HG02642 (cell line): ENCODE measurements around the gene NFATC3.

Source experiments
- ATAC-seq: cut with Tn5 transposase; IDR thresholded peaks from one replicate; pipeline ENCODE4 v1.9.1; 2021; ENCODE audit warnings: mild to moderate bottlenecking; ENCODE audit not compliant: unreplicated experiment, poor library complexity

Gene NFATC3

DNA sequence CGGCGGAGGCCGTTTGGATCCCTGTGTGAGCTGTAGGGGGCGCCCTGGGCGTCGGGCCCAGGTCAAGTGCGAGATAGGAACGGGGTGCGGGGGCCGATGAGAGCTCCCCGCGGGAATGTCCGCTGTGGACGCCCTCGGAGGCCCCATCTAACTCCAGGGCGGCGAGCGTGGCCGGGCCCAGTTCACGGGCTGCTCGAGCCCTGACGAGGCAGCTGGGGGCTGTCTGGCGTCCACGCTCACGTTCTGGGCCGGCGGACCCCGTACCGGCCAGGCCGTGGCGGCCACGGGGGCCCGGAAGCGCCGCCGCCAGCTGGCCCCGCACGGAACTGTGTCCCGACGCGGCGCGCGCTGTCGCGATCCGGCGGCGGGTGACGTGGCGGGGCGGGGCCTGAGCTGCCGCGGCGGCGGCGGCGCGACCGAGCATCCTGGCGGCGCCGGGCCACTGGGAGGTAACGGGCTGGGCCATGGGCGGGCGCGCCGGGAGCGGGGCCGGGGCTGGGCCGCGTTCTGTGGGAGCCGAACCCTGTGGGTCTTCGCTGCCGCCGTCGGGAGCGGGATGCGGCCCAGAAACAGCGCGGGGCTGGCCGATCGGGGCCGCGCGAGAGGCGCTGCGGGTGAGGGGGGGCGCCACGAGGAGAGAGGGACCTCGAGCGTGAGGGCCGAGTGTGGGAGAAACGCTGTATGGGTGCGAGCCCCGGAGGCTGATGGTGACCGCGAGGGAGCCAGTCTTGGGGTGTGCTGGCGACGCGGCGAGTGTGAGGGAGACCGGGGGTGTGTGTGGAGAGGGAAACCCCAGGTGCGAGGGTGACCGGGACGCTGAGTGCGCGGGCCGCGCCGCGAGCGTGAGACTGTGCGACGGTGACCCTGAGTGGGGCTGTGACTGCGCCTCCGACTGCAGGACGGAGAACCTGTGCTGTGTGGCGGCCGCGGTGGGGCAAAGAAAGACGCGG lies 179.2 kb downstream of the NFATC3 start, which contains the start of gene SLC7A6:
SLC7A6 (plus strand) TSS at position 399 of the 950 bp plus-strand sequence. CDS start 10,201 bp downstream, outside the sequence.
- ATAC-seq = peak; percentile 75

DNA sequence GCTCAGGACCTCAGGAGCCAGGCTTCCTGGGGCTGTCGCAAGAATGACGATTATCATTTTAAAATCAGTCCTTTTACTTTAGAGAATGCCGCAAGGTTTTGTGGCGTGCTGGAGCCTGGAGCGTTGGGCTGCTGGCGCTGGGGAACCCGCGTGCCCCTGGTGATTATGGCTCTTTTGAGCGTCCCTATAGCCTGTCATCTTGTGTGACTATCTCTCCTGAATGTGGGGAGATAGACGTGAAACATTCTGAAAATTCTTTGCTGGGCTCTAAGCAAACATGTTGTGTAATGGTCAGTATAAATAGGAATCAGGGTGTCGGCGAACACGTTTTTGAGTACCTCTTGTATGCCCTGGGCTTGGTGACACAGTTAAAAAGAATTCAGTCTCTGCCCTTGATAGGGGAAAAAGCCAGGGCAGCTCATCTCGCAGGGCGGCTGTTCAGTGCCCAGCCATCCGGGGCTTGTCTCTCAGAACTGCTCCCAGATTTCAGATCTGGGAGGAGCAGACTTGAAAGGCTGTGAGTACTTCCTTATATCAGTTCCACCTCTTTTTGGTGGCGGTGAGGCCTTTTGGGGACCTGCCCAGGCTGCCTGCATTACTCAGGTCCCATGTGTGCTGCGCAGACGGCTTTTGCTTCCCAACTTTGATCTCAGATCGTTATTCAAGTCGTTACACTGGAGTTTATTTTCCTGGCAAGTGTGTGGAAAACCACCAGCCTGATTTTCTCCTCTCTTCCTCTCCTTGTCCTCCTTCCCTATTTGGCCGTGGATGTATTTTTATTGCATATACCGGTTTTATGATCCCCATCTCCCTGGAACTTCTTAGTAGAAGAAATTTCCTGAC lies 180.1 kb downstream of the NFATC3 start:
- ATAC-seq = peak; percentile 4

DNA sequence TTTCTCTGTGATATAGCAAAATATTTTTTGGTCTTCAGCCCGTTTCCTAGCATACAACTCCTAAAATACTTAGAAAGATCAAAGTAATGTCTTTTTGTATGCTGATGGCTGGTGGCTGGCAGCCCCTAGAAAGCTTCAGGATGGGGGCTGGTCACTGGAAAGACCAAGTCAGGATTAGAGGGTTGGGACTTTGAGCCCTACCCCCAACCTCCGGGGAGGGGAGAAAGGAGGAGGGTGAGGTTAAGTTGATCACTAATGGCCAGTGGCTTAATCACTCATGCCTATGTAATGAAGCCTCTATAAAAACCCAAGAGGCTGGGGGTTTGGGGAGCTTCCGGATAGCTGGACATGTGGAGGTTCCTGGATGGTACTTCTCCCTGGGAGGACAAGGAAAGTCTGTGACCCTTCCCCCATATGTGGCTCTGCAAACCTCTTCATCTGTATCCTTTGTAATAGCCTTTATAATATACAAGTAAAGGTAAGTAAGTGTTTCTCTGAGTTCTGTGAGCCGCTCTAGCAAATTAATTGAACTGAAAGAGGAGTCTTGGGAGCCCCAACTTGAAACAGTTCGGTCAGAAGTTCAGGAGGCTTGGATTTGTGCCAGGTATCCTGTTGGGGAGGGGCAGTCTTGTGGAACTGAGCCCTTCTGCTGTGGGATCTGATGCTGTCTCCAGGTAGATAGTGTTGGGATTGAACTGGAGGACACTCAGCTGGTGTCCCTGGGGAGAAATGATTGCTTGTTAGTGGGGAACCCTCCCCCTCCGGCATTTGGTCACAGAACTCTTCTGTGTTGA lies 182.6 kb downstream of the NFATC3 start:
- ATAC-seq = no peak

DNA sequence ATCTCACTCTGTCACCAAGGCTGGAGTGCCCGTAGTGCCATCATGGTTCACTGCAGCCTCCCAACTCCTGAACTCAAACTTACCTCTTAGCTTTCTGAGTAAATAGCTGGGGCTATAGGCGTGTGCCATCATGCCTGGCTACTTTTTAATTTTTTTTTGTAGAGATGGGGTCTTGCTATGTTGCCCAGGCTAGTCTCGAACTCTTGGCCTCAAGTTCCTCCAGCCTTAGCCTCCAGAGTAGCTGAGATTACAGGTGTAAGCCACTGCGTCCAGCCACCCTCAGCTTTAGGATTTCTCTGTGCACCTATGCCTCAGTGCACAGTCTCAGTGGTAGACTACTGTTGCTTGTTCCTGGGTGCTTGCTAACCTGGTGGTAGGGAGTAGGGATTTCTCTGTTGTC lies 184.6 kb downstream of the NFATC3 start:
- no peak for ATAC-seq

DNA sequence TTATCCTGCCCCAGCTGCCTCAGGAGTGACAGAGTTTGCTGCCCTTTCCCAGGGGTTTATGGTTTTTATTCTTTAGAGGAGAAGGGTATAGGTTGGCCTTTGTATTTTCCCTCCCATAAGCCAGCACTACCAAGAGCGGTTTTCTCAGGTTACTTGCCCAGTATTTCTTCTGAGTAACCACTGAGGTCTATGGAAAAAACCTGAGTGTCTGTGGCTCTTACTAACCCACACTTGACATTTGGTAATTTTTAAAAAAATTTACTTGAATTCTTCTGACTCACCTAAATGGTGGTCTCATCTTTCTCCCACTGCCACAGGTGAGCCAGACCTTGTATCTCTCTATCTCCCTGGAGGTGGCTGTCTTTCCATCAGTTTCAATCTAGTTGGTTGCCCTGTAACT lies 185.2 kb downstream of the NFATC3 start:
- ATAC-seq = no peak

DNA sequence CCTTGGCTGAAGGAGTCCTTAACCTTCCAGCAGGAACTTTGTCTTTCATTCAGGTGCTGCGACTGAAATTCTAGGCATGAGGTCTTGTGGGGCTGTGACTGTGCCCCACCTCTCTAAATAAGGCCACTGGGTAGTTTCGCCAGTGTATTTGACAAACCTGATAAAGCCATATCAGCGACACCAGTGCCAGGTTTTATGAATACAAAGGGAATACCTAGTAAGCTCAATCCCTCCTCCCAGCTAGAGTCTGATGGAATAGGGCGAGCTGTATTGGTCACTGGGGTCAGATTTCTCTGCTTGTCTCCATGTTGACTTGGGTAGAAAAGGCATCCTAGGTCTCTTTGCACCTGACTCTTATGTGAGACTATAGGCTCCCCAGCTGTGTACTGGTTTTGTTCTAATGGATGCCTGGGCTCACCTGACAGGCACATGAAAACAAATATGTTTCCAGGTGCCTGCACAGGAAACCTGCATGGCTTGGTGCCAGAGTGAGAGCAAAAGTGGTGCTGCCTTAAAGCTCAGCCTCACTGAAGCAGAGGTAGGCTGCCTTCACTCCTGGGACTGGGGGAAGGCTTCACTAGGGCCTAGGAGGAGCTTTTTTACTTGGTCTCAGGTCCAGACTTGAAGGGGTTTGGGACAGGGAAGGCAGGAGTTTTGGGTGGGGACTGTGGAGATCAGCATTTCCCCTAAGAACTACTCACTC lies 187.5 kb downstream of the NFATC3 start:
- no peak for ATAC-seq

DNA sequence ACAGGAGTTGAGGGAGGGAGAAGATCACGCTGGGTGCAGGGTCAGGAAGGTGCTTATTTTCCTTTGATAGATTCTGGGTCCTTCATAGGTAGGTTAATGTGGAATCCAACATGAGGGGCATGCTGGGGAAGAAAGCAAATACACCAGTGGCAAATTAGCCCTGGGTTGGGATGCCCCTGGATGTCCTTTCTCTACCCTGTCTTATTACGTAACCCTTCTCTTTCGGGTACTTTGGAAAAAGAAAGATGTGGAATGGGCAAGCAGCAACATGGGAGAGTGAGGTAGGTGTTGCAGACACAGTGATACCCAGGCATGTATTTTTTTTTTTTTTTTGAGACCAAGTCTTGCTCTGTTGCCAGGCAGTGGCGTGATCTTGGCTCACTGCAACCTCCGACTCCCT lies 188.3 kb downstream of the NFATC3 start:
- ATAC-seq = no peak

DNA sequence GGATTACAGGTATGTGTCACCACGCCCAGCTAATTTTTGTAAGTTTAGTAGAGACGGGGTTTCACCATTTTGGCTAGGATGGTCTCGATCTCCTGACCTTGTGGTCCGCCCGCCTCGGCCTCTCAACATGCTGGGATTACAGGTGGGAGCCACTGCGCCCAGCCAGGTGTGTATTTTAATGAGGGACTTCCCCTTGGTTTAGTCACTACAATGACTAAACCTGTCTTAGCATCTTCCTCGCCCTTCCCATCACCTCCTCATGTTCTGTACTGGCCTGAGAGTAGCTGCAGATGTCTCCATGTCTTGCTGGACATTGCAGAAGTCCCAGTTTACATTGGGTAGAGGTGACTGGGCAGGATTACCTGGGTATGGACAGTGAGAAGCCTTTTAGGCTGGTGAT lies 188.7 kb downstream of the NFATC3 start:
- no peak for ATAC-seq

DNA sequence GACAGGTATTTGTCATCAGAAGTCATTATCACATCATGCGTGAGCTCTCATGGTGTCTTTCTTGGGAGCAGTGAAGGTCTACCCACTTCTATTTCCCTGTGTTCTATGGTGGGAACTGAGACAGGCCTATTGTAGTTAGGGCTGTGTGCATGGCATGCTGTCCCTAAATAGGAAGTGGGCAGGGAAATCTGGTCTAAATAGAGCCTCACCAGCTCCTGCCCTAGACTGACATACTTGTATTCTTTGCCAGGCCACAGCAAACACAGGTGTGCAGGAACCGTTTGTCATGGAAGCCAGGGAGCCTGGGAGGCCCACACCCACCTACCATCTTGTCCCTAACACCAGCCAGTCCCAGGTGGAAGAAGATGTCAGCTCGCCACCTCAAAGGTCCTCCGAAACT lies 189.3 kb downstream of the NFATC3 start:
- ATAC-seq = no peak

DNA sequence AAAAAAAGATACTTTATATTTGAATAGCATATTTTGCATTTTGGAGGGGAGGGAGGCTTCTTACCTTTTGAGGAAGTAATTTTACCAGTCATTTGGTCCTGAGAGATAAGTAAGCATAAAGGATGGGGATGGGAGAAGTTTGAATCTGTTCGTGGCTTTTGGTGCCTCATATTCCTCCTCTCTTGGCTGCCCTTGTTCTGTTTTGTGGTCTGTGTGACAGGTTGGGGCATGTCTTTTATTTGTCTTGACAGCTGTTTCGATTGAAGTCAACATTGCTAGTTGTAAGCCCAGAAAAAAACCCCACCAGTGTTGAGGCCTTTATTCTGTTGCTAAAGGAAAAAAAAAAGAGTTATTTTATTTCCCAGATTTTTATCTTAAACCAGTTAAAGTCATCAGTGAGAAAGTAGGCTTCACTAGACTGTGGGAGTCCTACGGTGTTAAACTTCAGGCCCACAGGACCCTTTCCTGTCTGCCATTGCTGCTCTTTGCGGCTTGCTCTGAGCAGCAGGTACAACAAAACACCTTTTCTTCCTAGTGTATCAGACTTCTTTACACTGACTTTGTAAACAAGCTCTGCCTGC lies 190.5 kb downstream of the NFATC3 start:
- peak; percentile 59 for ATAC-seq

DNA sequence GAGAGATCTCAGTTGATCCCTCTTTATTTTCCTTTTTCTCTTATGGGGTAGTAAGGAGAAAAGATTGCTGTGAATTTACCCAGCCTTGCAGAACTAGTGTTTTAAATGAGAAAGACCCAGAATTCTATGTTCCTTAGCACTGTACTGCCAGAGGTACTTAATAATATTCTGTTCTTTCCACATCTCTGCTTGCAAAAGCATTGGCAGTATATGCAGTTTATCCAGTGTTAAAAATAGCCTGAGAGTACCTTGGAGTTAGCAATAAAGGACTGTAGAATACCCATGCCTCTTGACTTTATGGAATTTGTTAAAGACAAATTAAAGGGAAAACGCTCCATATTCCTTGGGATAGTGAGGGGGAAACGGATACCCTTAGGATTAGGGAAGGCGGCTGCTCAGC lies 191.1 kb downstream of the NFATC3 start:
- no peak for ATAC-seq
